Measurements from ENCODE around the gene CYP46A1. TPM values are rescaled to one million over a fixed set of nuclear protein-coding genes. Genes with fewer than 3 reads are reported as not detected.

CYP46A1 gene
- total RNA-seq, 1 experiment from 2014 or later = 0.59 TPM

DNA sequence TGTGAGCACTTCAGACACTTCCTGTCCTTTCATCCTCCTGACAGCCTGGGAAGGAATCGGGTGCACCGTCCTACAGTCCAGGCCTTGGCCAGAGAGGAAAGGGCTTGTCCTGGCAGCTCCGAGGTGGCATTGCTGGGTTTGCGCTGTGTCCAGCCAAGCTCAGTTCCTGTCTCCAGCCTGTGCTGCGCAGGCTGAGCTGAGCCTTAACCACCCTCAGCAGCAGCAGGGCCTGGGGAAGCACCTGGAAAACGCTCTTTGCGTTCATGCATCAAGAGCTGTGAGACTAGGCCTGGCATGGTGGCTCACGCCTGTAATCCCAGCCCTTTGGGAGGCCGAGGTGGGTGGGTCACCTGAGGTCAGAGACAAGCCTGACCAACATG, 75.4 kb downstream of the CYP46A1 start:
- Mint-ChIP-seq H3K4me3 (no peak overlapping the region), H3K27ac (peak overlapping the region in 1 of 3 experiments; percentile 21; a peak in 1 of 7 replicates), H3K27me3 (ENCODE audit: low read depth) (no peaks in the 10 kb centered on the region; the same call in 1 of the 2 replicates), H3K4me1 (peaks cover 27 to 28% of the 10 kb centered on the region in 2 experiments), H3K9me3 (peaks cover 3 to 4% of the 10 kb centered on the region in 2 experiments; a peak in 3 of 5 replicates), H3K36me3 (ENCODE audit: insufficient read depth in 1 of 3, low read depth in 3 of 3) (peaks cover 0 to 4% (median 0%) of the 10 kb centered on the region in 3 experiments; a peak in 1 of 7 replicates)
- no CpG with 5 or more reads among the region's 9 CpGs for WGBS (ENCODE audit: extremely low coverage, insufficient read length, low lambda C conversion rate)
- Histone ChIP-seq H3K79me1 (ENCODE audit: insufficient read depth, low read depth, low read length, poor library complexity, severe bottlenecking) (no peaks in the 10 kb centered on the region), H2BK120ac (ENCODE audit: low read depth, low read length, poor library complexity, severe bottlenecking) (no peak overlapping the region), H3K4ac (ENCODE audit: low read depth, low read length) (no peak overlapping the region), H3T11ph (ENCODE audit: low read length) (no peak overlapping the region), H4K91ac (ENCODE audit: insufficient read length, low read depth, low read length) (no peak overlapping the region), H3K23ac (ENCODE audit: insufficient read length, low read depth, low read length) (no peak overlapping the region), H3K9me3 (ENCODE audit: control insufficient read depth, low read depth, low read length) (no peaks in the 10 kb centered on the region), H3K4me1 (ENCODE audit: insufficient read depth, low read length) (peaks cover 5% of the 10 kb centered on the region; the same call in 1 of the 2 replicates), H3K4me2 (ENCODE audit: insufficient read depth, insufficient read length, low read length) (no peak overlapping the region), H3K79me2 (ENCODE audit: insufficient read depth, low read length) (no peaks in the 10 kb centered on the region), H2AFZ (ENCODE audit: low read length) (no peak overlapping the region), H3K23me2 (ENCODE audit: insufficient read length, low read depth, low read length, poor library complexity, severe bottlenecking) (no peaks in the 10 kb centered on the region), H3K56ac (ENCODE audit: insufficient read length, low read depth, low read length) (no peak overlapping the region), H2BK20ac (ENCODE audit: low read depth, low read length, poor library complexity, severe bottlenecking) (no peak overlapping the region), H2AK5ac (ENCODE audit: insufficient read length, low read length) (no peak overlapping the region), H2BK15ac (ENCODE audit: low read depth, low read length) (no peak overlapping the region), H3K27me3 (ENCODE audit: insufficient read depth, low read length) (no peaks in the 10 kb centered on the region), H4K8ac (replicated peaks; ENCODE audit: insufficient read length, low read depth, low read length) (no peak overlapping the region), H2BK5ac (ENCODE audit: insufficient read length, low read length) (no peak overlapping the region), H3K14ac (ENCODE audit: insufficient read depth, low read length) (no peak overlapping the region), H3K18ac (ENCODE audit: insufficient read length, low read depth, low read length) (no peak overlapping the region), H4K20me1 (ENCODE audit: control insufficient read depth, insufficient read depth, insufficient read length) (no peaks in the 10 kb centered on the region), H3K27ac (ENCODE audit: insufficient read length, low read depth, low read length) (no peak overlapping the region), H4K5ac (ENCODE audit: insufficient read length, low read depth, low read length) (no peak overlapping the region), H2BK12ac (ENCODE audit: insufficient read length, low read depth, low read length) (no peak overlapping the region), H3K9ac (ENCODE audit: extremely low read depth, insufficient read length, low read length) (no peak overlapping the region)
- TF ChIP-seq, protein P1, sequence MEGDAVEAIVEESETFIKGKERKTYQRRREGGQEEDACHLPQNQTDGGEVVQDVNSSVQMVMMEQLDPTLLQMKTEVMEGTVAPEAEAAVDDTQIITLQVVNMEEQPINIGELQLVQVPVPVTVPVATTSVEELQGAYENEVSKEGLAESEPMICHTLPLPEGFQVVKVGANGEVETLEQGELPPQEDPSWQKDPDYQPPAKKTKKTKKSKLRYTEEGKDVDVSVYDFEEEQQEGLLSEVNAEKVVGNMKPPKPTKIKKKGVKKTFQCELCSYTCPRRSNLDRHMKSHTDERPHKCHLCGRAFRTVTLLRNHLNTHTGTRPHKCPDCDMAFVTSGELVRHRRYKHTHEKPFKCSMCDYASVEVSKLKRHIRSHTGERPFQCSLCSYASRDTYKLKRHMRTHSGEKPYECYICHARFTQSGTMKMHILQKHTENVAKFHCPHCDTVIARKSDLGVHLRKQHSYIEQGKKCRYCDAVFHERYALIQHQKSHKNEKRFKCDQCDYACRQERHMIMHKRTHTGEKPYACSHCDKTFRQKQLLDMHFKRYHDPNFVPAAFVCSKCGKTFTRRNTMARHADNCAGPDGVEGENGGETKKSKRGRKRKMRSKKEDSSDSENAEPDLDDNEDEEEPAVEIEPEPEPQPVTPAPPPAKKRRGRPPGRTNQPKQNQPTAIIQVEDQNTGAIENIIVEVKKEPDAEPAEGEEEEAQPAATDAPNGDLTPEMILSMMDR (conservative IDR thresholded peaks at IDR 0.05) = no peak
- no peak for DNase-seq

Data from H9 (cell line).